Vagina (tissue), 2 donors: ENCODE results near the gene BCAT1.

Source experiments
- CTCF ChIP-seq, 3 experiments: fragments of 450-650 bp in 2 of 3; fragments of 200-600 bp in 1 of 3; sonication (generic) in 1 of 3; IDR thresholded peaks; one replicate each; pipeline ENCODE4 v1.5.1; 2017 to 2019; ENCODE audit warnings: antibody characterized with exemption in 3 of 3, mild to moderate bottlenecking in 2 of 3, moderate library complexity in 2 of 3
- POLR2A ChIP-seq, 2 donors: fragments of 450-650 bp; IDR thresholded peaks; one replicate each; pipeline ENCODE4 v1.6.1; 2017; ENCODE audit warnings: antibody characterized with exemption in 2 of 2, mild to moderate bottlenecking in 2 of 2, moderate library complexity in 2 of 2

GRCh38 chr12:24945039-24945438 is 3.9 kb downstream of the BCAT1 start:
- no peak for TF ChIP-seq CTCF (IDR thresholded peaks at IDR 0.05)
- TF ChIP-seq POLR2A (IDR thresholded peaks at IDR 0.05): no peak
